HepG2 (cell line): ENCODE results near the gene GNAI2. TPM values are rescaled to one million over a fixed set of nuclear protein-coding genes. Genes with fewer than 3 reads are reported as not detected.

Source experiments
- ATF1 ChIP-seq: IDR thresholded peaks from 2 replicates; pipeline ENCODE4 v1.6.1; 2016; ENCODE audit warnings: mild to moderate bottlenecking, control low read depth
- ATM ChIP-seq: fragments of 450-650 bp; IDR thresholded peaks from 2 replicates; pipeline ENCODE4 v1.7.1; 2017; ENCODE audit warnings: mild to moderate bottlenecking, borderline replicate concordance
- ATRX ChIP-seq: sonication (generic); formaldehyde crosslinking; IDR thresholded peaks from 2 replicates; pipeline ENCODE4 v1.4.0; 2020; ENCODE audit warnings: missing genetic modification reagents, borderline replicate concordance
- CAMTA2 ChIP-seq: sonication (generic); formaldehyde crosslinking; IDR thresholded peaks from 2 replicates; pipeline ENCODE4 v1.4.0; 2020; ENCODE audit warnings: mild to moderate bottlenecking, missing genetic modification reagents, borderline replicate concordance
- EHMT2 ChIP-seq: fragments of 200-600 bp; sonication (generic); IDR thresholded peaks from 2 replicates; pipeline ENCODE4 v1.7.0; 2017; ENCODE audit warnings: antibody characterized with exemption, low read depth, low read length, borderline replicate concordance
- EZH2 ChIP-seq: conservative IDR thresholded peaks from 2 replicates; pipeline ENCODE4 v1.6.1; 2012; ENCODE audit warnings: mild to moderate bottlenecking, low read depth, low read length, moderate library complexity
- FOSL1 ChIP-seq: sonication (generic); formaldehyde crosslinking; IDR thresholded peaks from 2 replicates; pipeline ENCODE4 v1.9.0; 2021; ENCODE audit warnings: missing genetic modification reagents, borderline replicate concordance
- HNF1A ChIP-seq, 2 experiments: sonication (generic) in 1 of 2; formaldehyde crosslinking in 1 of 2; IDR thresholded peaks; 2 replicates each; pipeline versions ENCODE4 v1.4.0 to v1.6.1; 2016 to 2020; ENCODE audit warnings: borderline replicate concordance in 1 of 2, low read depth in 1 of 2, mild to moderate bottlenecking in 1 of 2, missing genetic modification reagents in 1 of 2
- ISL2 ChIP-seq: sonication (generic); formaldehyde crosslinking; IDR thresholded peaks from 2 replicates; pipeline ENCODE4 v1.5.0; 2020; ENCODE audit warnings: missing genetic modification reagents
- ISX ChIP-seq: sonication (generic); formaldehyde crosslinking; conservative IDR thresholded peaks from 2 replicates; pipeline ENCODE4 v1.5.0; 2020; ENCODE audit warnings: missing genetic modification reagents
- MYNN ChIP-seq: sonication (generic); formaldehyde crosslinking; IDR thresholded peaks from 2 replicates; pipeline ENCODE4 v1.4.0; 2020; ENCODE audit warnings: mild to moderate bottlenecking, low read depth, missing genetic modification reagents
- NFYC ChIP-seq: IDR thresholded peaks from 2 replicates; pipeline ENCODE4 v1.6.1; 2016; ENCODE audit warnings: missing genetic modification reagents, missing compliant biosample characterization
- PREB ChIP-seq: sonication (generic); formaldehyde crosslinking; IDR thresholded peaks from 2 replicates; pipeline ENCODE4 v1.4.0; 2020; ENCODE audit warnings: missing genetic modification reagents
- RFX1 ChIP-seq: fragments of 450-650 bp; IDR thresholded peaks from 2 replicates; pipeline ENCODE4 v1.6.1; 2017
- TOPORS ChIP-seq: sonication (generic); formaldehyde crosslinking; IDR thresholded peaks from 2 replicates; pipeline ENCODE4 v1.8.0; 2023; ENCODE audit warnings: mild to moderate bottlenecking, missing genetic modification reagents
- ZNF138 ChIP-seq: sonication (generic); formaldehyde crosslinking; IDR thresholded peaks from 2 replicates; pipeline ENCODE4 v1.5.0; 2020; ENCODE audit warnings: mild to moderate bottlenecking, low read depth, missing genetic modification reagents
- ZNF282 ChIP-seq: fragments of 450-650 bp; IDR thresholded peaks from 2 replicates; pipeline ENCODE4 v1.6.1; 2018; ENCODE audit not compliant: partially characterized antibody
- ZNF510 ChIP-seq: sonication (generic); formaldehyde crosslinking; IDR thresholded peaks from 2 replicates; pipeline ENCODE4 v1.4.0; 2020; ENCODE audit warnings: low read depth, mild to moderate bottlenecking, missing genetic modification reagents
- ZNF547 ChIP-seq: sonication (generic); formaldehyde crosslinking; IDR thresholded peaks from 2 replicates; pipeline ENCODE4 v1.5.1; 2020; ENCODE audit warnings: mild to moderate bottlenecking, missing genetic modification reagents
- ZNF792 ChIP-seq: IDR thresholded peaks from 2 replicates; pipeline ENCODE4 v1.6.1; 2016
- ZSCAN9 ChIP-seq: IDR thresholded peaks from 2 replicates; pipeline ENCODE4 v1.6.1; 2016; ENCODE audit warnings: borderline replicate concordance
- ZXDC ChIP-seq: sonication (generic); formaldehyde crosslinking; IDR thresholded peaks from 2 replicates; pipeline ENCODE4 v1.5.0; 2020; ENCODE audit warnings: mild to moderate bottlenecking, missing genetic modification reagents
- ZZZ3 ChIP-seq: sonication (generic); formaldehyde crosslinking; IDR thresholded peaks from 2 replicates; pipeline ENCODE4 v1.4.0; 2020; ENCODE audit warnings: missing genetic modification reagents, mild to moderate bottlenecking, borderline replicate concordance
- polyA plus RNA-seq, 8 experiments: library from polyadenylated mRNA; depleted of rRNA in 3 of 8; stranded (reverse) in 7 of 8; unstranded in 1 of 8; fragments of >200 nt; fragmentation: Illumina TruSeq in 4 of 8; extraction: Trizol in 4 of 8; gene quantifications; 2 replicates each; pipeline versions ENCODE4 v1.2.1 to v1.2.3, GENCODE V29; 2011 to 2016; ENCODE audit warnings: low read depth in 4 of 8, missing spikeins in 1 of 8, mixed read lengths in 1 of 8; ENCODE audit not compliant: insufficient read depth in 1 of 8
- total RNA-seq, 5 experiments: library from RNA; depleted of rRNA; stranded (reverse); fragments of >200 nt; fragmentation: Illumina TruSeq; extraction: Trizol; gene quantifications; 2 replicates each; pipeline ENCODE4 v1.2.3, GENCODE V29; 2016; ENCODE audit warnings: low read depth in 1 of 5

The GNAI2 gene
- total and polyA plus RNA-seq, 2 of the 13 experiments (the other 11 are each of a cell fraction or from before 2014, with no cell fraction given), result 51.1 to 66.2 TPM

GRCh38 chr3:50221411-50222168 lies 14.4 kb upstream of the GNAI2 start (continued):
- TF ChIP-seq HNF1A (IDR thresholded peaks at IDR 0.05; ENCODE audit: low read depth), result no peak
- TF ChIP-seq HNF1A (CRISPR knock-in tag; IDR thresholded peaks at IDR 0.05; ENCODE audit: borderline replicate concordance), result peak; percentile 38; the same call in 1 of the 2 replicates
- no peak for TF ChIP-seq ATF1 (CRISPR knock-in tag)
- no peak for TF ChIP-seq ZZZ3 (CRISPR knock-in tag)
- no peak for TF ChIP-seq NFYC (CRISPR knock-in tag)
- TF ChIP-seq CAMTA2 (CRISPR knock-in tag), result no peak
- TF ChIP-seq ZNF510 (CRISPR knock-in tag), result peak; percentile 66; the same call in 1 of the 2 replicates
- no peak for TF ChIP-seq ZXDC (CRISPR knock-in tag)
- no peak for TF ChIP-seq RFX1
- no peak for TF ChIP-seq ATRX (CRISPR knock-in tag)
- no peak for TF ChIP-seq ATM
- TF ChIP-seq ZSCAN9 (CRISPR knock-in tag), result no peak
- no peak for TF ChIP-seq EHMT2
- TF ChIP-seq EZH2, result no peak
- no peak for TF ChIP-seq PREB (CRISPR knock-in tag)
- TF ChIP-seq ZNF792 (CRISPR knock-in tag), result 0 out of 2 replicates have a peak, but pooled peaks have one; percentile 44
- peak; percentile 61; the same call in 1 of the 2 replicates for TF ChIP-seq ZNF547 (CRISPR knock-in tag)
- TF ChIP-seq MYNN, result 0 out of 2 replicates have a peak, but pooled peaks have one; percentile 23
- peak; percentile 92 for TF ChIP-seq ISX
- 0 out of 2 replicates have a peak, but pooled peaks have one; percentile 3 for TF ChIP-seq FOSL1 (CRISPR knock-in tag)
- no peak; the same call in 1 of the 2 replicates for TF ChIP-seq ISL2 (CRISPR knock-in tag)
- TF ChIP-seq TOPORS, result no peak
- TF ChIP-seq ZNF282, result no peak
- TF ChIP-seq ZNF138 (CRISPR knock-in tag), result no peak
